ENCODE data around the gene PDHB.

PDHB gene

GRCh38 chr3:58394339-58394738, 39.3 kb downstream of the PDHB start:
- no peak for DNase-seq

- DNase-seq = no peak
Measured at GRCh38 chr3:58392181-58392580, 41.5 kb downstream of the PDHB start.

- no peak for DNase-seq
Measured at GRCh38 chr3:58391156-58391865, 42.3 kb downstream of the PDHB start.

GRCh38 chr3:58388550-58389091, 45.0 kb downstream of the PDHB start:
- no peak for DNase-seq

GRCh38 chr3:58387650-58388546, 45.7 kb downstream of the PDHB start:
- DNase-seq = no peak

- DNase-seq = no peak
Measured at GRCh38 chr3:58386626-58387365, 46.8 kb downstream of the PDHB start.

- no peak for DNase-seq
Measured at GRCh38 chr3:58384381-58385090, 49.1 kb downstream of the PDHB start.

GRCh38 chr3:58383904-58384303, 49.7 kb downstream of the PDHB start:
- DNase-seq = no peak

- DNase-seq = no peak
Measured at GRCh38 chr3:58383476-58383875, 50.2 kb downstream of the PDHB start.

GRCh38 chr3:58379351-58380073, 54.1 kb downstream of the PDHB start:
- DNase-seq = no peak

- no peak for DNase-seq
Measured at GRCh38 chr3:58377750-58378149, 55.9 kb downstream of the PDHB start.
